OCI-LY1 (cell line): ENCODE data around the gene DOCK7.

Experiments used
- H2AFZ ChIP-seq: fragments of 200-600 bp; sonication (generic), shearing (Covaris generic); 2 replicates; pipeline ENCODE4 v1.6.0; 2014; ENCODE audit warnings: antibody characterized with exemption, mild to moderate bottlenecking, low read length
- H3F3A ChIP-seq: fragments of 200-600 bp; sonication (generic), shearing (Covaris generic); 2 replicates; pipeline ENCODE4 v1.6.0; 2014; ENCODE audit warnings: mild to moderate bottlenecking, antibody characterized with exemption, low read length, moderate library complexity; ENCODE audit not compliant: insufficient read depth
- H3K27ac ChIP-seq: fragments of 200-600 bp; sonication (generic); 2 replicates; pipeline ENCODE4 v1.5.1; 2014; ENCODE audit warnings: low read length, mixed run types, mild to moderate bottlenecking, low read depth; ENCODE audit not compliant: poor library complexity, severe bottlenecking
- H3K27me3 ChIP-seq: fragments of 200-600 bp; sonication (generic); 2 replicates; pipeline ENCODE4 v1.6.0; 2014; ENCODE audit warnings: antibody characterized with exemption, mild to moderate bottlenecking, low read length, moderate library complexity; ENCODE audit not compliant: insufficient read depth
- H3K36me3 ChIP-seq: fragments of 200-600 bp; sonication (generic); 2 replicates; pipeline ENCODE4 v1.6.1; 2014; ENCODE audit warnings: mild to moderate bottlenecking, antibody characterized with exemption, low read length, moderate library complexity, mixed read lengths; ENCODE audit not compliant: insufficient read depth
- H3K4me1 ChIP-seq: fragments of 200-600 bp; sonication (generic); 2 replicates; pipeline ENCODE4 v1.5.1; 2014; ENCODE audit warnings: mild to moderate bottlenecking, low read length, moderate library complexity; ENCODE audit not compliant: insufficient read depth, severe bottlenecking
- H3K4me2 ChIP-seq: fragments of 200-600 bp; sonication (generic), shearing (Covaris generic); 2 replicates; pipeline ENCODE4 v1.6.1; 2014; ENCODE audit warnings: low read length
- H3K4me3 ChIP-seq: fragments of 200-600 bp; sonication (generic); 2 replicates; pipeline ENCODE4 v1.5.1; 2014; ENCODE audit warnings: low read length, low read depth, mild to moderate bottlenecking, mixed read lengths; ENCODE audit not compliant: poor library complexity, severe bottlenecking
- H3K79me2 ChIP-seq: fragments of 200-600 bp; shearing (Covaris generic); 2 replicates; pipeline ENCODE4 v1.6.1; 2016; ENCODE audit warnings: mixed run types, low read length, mixed read lengths; ENCODE audit not compliant: insufficient read depth
- H3K9ac ChIP-seq: fragments of 200-600 bp; sonication (generic), shearing (Covaris generic); 2 replicates; pipeline ENCODE4 v1.6.1; 2014; ENCODE audit warnings: mild to moderate bottlenecking, low read length, mixed read lengths
- H3K9me2 ChIP-seq: fragments of 200-600 bp; sonication (generic), shearing (Covaris generic); 2 replicates; pipeline ENCODE4 v1.6.1; 2014; ENCODE audit warnings: low read depth, mild to moderate bottlenecking, low read length, mixed read lengths
- H3K9me3 ChIP-seq: fragments of 200-600 bp; shearing (Covaris generic); 2 replicates; pipeline ENCODE4 v1.6.1; 2014; ENCODE audit warnings: low read length, mixed read lengths
- H4K20me1 ChIP-seq: fragments of 200-600 bp; sonication (generic), shearing (Covaris generic); 2 replicates; pipeline ENCODE4 v1.6.0; 2016; ENCODE audit warnings: mild to moderate bottlenecking, low read length; ENCODE audit not compliant: insufficient read depth
- EZH2 ChIP-seq: fragments of 200-600 bp; sonication (generic), shearing (Covaris generic); IDR thresholded peaks from 2 replicates; pipeline ENCODE4 v1.8.0; 2017; ENCODE audit warnings: borderline replicate concordance, mixed run types, mild to moderate bottlenecking, antibody characterized with exemption, low read length, moderate library complexity, mixed read lengths
- TF ChIP-seq, protein P1 (sequence below): fragments of 200-600 bp; sonication (generic), shearing (Covaris generic); IDR thresholded peaks from 2 replicates; pipeline ENCODE4 v1.5.1; 2017; ENCODE audit warnings: mild to moderate bottlenecking, antibody characterized with exemption, low read length, moderate library complexity, mixed read lengths

DOCK7 gene

DNA sequence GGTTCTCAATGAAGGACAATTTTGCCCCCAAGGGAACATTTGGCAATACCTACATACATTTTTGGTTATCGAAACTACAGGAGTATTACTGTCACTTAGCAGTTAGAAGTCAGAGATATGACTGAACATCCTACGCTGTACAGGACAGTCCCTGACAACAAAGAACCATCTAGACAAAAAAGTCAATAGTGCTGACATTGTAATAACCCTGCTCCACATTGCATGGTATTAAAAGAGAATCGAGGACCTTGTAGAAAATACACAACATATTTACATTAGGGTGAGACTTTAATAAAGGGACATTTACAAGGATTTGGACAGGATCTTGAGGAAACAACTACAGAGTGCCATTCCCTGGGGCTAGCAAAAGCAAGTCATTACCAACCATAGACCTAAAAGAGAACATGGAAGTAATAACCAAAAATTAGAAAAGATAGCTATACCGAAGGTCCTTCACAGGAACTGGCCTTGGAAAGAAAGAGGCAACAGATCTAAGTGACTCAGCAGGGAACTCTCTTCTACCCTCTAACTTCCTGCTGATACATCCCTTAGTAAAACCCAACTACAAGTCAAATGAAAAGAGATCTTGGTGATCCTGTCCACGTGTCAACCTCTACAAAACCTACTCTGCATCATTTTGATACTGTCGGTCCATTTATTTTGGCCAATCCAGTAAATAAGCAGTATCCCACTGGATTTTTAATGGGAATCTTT is 50.6 kb downstream of the DOCK7 start:
- Histone ChIP-seq H3K27me3 (no peaks in the 10 kb centered on the region), H2AFZ (no peak overlapping the region), H3K27ac (no peak overlapping the region)

DNA sequence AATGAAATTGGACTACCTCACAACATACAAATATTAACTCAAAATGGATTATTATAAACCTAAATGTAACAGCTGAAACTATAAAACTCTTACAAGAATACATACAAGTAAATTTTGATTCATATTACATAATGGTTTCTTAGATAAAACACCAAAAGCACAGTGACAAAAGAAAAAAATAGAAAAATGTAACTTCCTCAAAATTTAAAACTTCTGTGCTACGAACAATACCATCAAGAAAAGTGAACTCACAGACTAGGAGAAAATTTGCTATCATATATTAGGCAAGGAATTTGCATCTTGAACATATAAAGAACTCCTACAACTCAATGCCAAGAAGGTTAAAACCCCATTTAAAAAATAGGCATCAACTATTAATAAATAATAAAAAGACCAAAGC is 59.7 kb downstream of the DOCK7 start:
- Histone ChIP-seq H3K4me3 (no peak overlapping the region), H3K27ac (no peak overlapping the region), H3F3A (no peaks in the 10 kb centered on the region), H3K9me3 (peaks cover 5% of the 10 kb centered on the region), H3K27me3 (no peaks in the 10 kb centered on the region), H3K9ac (no peak overlapping the region), H3K36me3 (peaks cover 6% of the 10 kb centered on the region; the same call in 1 of the 2 replicates), H2AFZ (no peak overlapping the region), H4K20me1 (no peaks in the 10 kb centered on the region), H3K4me1 (peaks cover 11% of the 10 kb centered on the region), H3K79me2 (no peaks in the 10 kb centered on the region), H3K4me2 (no peak overlapping the region), H3K9me2 (no peaks in the 10 kb centered on the region)
- TF ChIP-seq, protein P1, sequence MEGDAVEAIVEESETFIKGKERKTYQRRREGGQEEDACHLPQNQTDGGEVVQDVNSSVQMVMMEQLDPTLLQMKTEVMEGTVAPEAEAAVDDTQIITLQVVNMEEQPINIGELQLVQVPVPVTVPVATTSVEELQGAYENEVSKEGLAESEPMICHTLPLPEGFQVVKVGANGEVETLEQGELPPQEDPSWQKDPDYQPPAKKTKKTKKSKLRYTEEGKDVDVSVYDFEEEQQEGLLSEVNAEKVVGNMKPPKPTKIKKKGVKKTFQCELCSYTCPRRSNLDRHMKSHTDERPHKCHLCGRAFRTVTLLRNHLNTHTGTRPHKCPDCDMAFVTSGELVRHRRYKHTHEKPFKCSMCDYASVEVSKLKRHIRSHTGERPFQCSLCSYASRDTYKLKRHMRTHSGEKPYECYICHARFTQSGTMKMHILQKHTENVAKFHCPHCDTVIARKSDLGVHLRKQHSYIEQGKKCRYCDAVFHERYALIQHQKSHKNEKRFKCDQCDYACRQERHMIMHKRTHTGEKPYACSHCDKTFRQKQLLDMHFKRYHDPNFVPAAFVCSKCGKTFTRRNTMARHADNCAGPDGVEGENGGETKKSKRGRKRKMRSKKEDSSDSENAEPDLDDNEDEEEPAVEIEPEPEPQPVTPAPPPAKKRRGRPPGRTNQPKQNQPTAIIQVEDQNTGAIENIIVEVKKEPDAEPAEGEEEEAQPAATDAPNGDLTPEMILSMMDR, result no peak
- TF ChIP-seq EZH2, result no peak

More for the DNA sequence above, 50.6 kb downstream of the DOCK7 start:
- H3K4me1 ChIP-seq, result no peaks in the 10 kb centered on the region
- no peak overlapping the region for H3K4me2 ChIP-seq
- H3K9me3 ChIP-seq, result peaks cover 7% of the 10 kb centered on the region
- H3K4me3 ChIP-seq, result no peak overlapping the region
- no peaks in the 10 kb centered on the region for H4K20me1 ChIP-seq
- H3K36me3 ChIP-seq, result peaks cover 6% of the 10 kb centered on the region; the same call in 1 of the 2 replicates
- H3K79me2 ChIP-seq, result no peaks in the 10 kb centered on the region
- H3F3A ChIP-seq, result no peaks in the 10 kb centered on the region
- no peak overlapping the region for H3K9ac ChIP-seq
- TF ChIP-seq, protein P1, result no peak
- TF ChIP-seq EZH2, result no peak
- H3K9me2 ChIP-seq, result no peaks in the 10 kb centered on the region

DNA sequence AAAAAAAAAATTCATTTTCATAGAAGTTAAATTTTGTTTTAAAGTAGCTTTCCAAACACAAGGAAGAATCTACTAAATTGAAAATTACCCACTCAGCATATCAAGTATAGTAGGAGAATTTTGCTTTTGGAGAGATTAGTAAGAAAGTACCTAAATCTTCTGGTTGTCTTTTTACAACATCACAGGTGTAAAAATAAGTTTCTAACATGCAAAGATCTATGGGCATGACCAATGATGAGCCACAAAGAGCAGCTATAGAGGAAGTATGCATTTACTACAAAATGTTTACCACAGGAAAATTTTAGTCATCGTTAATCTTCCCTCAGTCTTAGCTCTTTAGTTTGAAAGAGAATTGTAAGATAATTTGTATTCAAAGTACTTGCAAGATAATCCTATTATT is 62.8 kb downstream of the DOCK7 start:
- Histone ChIP-seq H3K9ac (no peak overlapping the region), H3K9me2 (no peaks in the 10 kb centered on the region), H3K9me3 (no peaks in the 10 kb centered on the region), H4K20me1 (no peaks in the 10 kb centered on the region), H3K4me3 (no peak overlapping the region), H3K27ac (no peak overlapping the region), H3K4me1 (peaks cover 11% of the 10 kb centered on the region), H3K4me2 (no peak overlapping the region), H3F3A (no peaks in the 10 kb centered on the region), H3K79me2 (no peaks in the 10 kb centered on the region), H2AFZ (0 out of 2 replicates have a peak overlapping the region, but pooled peaks have one; percentile 4), H3K27me3 (no peaks in the 10 kb centered on the region), H3K36me3 (no peaks in the 10 kb centered on the region)
- TF ChIP-seq, protein P1, result no peak
- no peak for TF ChIP-seq EZH2
